Panc1 (cell line): ENCODE data around the gene ACP4. TPM values are rescaled to one million over a fixed set of nuclear protein-coding genes. Genes with fewer than 3 reads are reported as not detected.
"Not testable (repeated sequence)": the region's sequence is repeated elsewhere in the genome, so short reads cannot be mapped to it uniquely, and the experiment has no call there.

Experiments
- ATAC-seq: fragments of 200-7000 bp; cut with Tn5 transposase; 2 replicates; pipeline ENCODE4 v1.9.1; 2020; ENCODE audit warnings: mild to moderate bottlenecking, moderate library complexity
- BruUV-seq: library from RNA; stranded (reverse); fragments of 400-500 nt; replicated peaks from 2 replicates; lab custom pipeline; 2021; lab: Mats Ljungman, UMichigan
- CTCF ChIA-PET: fragments of 300-600 bp; sonication (Branson Sonifier 250); formaldehyde crosslinking; loops from one replicate; lab custom pipeline; 2022; ENCODE audit warnings: antibody characterized with exemption; lab: Charles Lee
- POLR2A ChIA-PET: fragments of 300-600 bp; sonication (Branson Sonifier 250); formaldehyde crosslinking; loops from one replicate; lab custom pipeline; 2022; ENCODE audit warnings: antibody characterized with exemption; lab: Charles Lee
- DNase-seq: peaks from one replicate; pipeline ENCODE4 v3.0.0-alpha.2; 2010; ENCODE audit warnings: low read depth, low spot score
- H3K27ac ChIP-seq: 2 replicates; pipeline ENCODE4 v1.5.1; 2011; ENCODE audit warnings: mild to moderate bottlenecking, low read length, inconsistent platforms
- H3K27me3 ChIP-seq: fragments of 200-500 bp; sonication (Bioruptor generic); 2 replicates; pipeline ENCODE4 v1.6.0; 2014; ENCODE audit warnings: low read length, inconsistent platforms; ENCODE audit not compliant: control insufficient read depth, insufficient read depth
- H3K36me3 ChIP-seq: fragments of 200-500 bp; sonication (Bioruptor generic); 2 replicates; pipeline ENCODE4 v1.5.1; 2014; ENCODE audit warnings: inconsistent platforms, mild to moderate bottlenecking, low read length, moderate library complexity; ENCODE audit not compliant: control insufficient read depth, insufficient read depth
- H3K4me1 ChIP-seq: 2 replicates; pipeline ENCODE4 v1.5.1; 2011; ENCODE audit warnings: inconsistent platforms, mild to moderate bottlenecking, low read length, moderate library complexity; ENCODE audit not compliant: control insufficient read depth, insufficient read depth
- H3K4me3 ChIP-seq, 2 experiments: 2 replicates each; pipeline ENCODE4 v1.5.1; 2011 to 2012; ENCODE audit warnings: low read depth in 2 of 2, low read length in 2 of 2, mild to moderate bottlenecking in 2 of 2, inconsistent platforms in 1 of 2, moderate library complexity in 1 of 2
- H3K9me3 ChIP-seq: fragments of 200-500 bp; sonication (Bioruptor generic); 2 replicates; pipeline ENCODE4 v1.5.1; 2014; ENCODE audit warnings: low read depth, mild to moderate bottlenecking, inconsistent platforms, low read length, moderate library complexity; ENCODE audit not compliant: control insufficient read depth, insufficient read depth
- CTCF ChIP-seq: fragments of 450-650 bp; IDR thresholded peaks from 2 replicates; pipeline ENCODE4 v1.5.1; 2017; ENCODE audit warnings: mild to moderate bottlenecking
- POLR2AphosphoS5 ChIP-seq: IDR thresholded peaks from 2 replicates; pipeline ENCODE4 v1.6.1; 2012; ENCODE audit warnings: mild to moderate bottlenecking, low read depth, low read length, moderate library complexity
- REST ChIP-seq, 2 experiments: IDR thresholded peaks; 2 replicates each; pipeline ENCODE4 v1.6.1; 2011 to 2012; ENCODE audit warnings: low read depth in 2 of 2, control low read depth in 1 of 2, low read length in 1 of 2, mild to moderate bottlenecking in 1 of 2, moderate library complexity in 1 of 2; ENCODE audit not compliant: insufficient read depth in 1 of 2
- SIN3A ChIP-seq: IDR thresholded peaks from 2 replicates; pipeline ENCODE4 v1.6.1; 2012; ENCODE audit warnings: low read depth, mild to moderate bottlenecking, low read length, moderate library complexity, borderline replicate concordance; ENCODE audit not compliant: insufficient read depth
- TCF7L2 ChIP-seq: IDR thresholded peaks from 2 replicates; pipeline ENCODE4 v1.6.1; 2011; ENCODE audit warnings: mild to moderate bottlenecking, low read depth, low read length, inconsistent platforms
- in situ Hi-C: cut with HindIII; loops from 2 replicates; pipeline ENCODE4 v1.10.0; 2016; ENCODE audit warnings: low sequenced_read_pairs, low pct_unique_long_range_greater_than_20kb
- intact Hi-C: fragments of 100-400 bp; cut with micrococcal nuclease; formaldehyde crosslinking; loops from one replicate; pipeline ENCODE4 v1.10.0; 2022; ENCODE audit not compliant: unreplicated experiment
- total RNA-seq: library from RNA; stranded (reverse); gene quantifications from one replicate; pipeline ENCODE4 v1.2.1, GENCODE V29; 2021; ENCODE audit not compliant: unreplicated experiment

ACP4 gene
- total RNA-seq, 1 experiment from 2014 or later, result not detected

- intact Hi-C loops, result no loop called here
- H3K4me3 ChIP-seq, result no peak overlapping the region
- no peak for TF ChIP-seq TCF7L2
- TF ChIP-seq SIN3A, result no peak
- TF ChIP-seq REST (IDR thresholded peaks at IDR 0.05; ENCODE audit: insufficient read depth in 1 of 2, low read depth in 2 of 2, low read length in 1 of 2), result no peak
- no TSS peak for BruUV-seq
- ATAC-seq, result no peak
- H3K4me1 ChIP-seq, result no peaks in the 10 kb centered on the region
- in situ Hi-C loops, result no loop called here
- H3K36me3 ChIP-seq, result no peaks in the 10 kb centered on the region
- ChIA-PET CTCF (no interaction called here), POLR2A (no interaction called here)
- no peaks in the 10 kb centered on the region for H3K27me3 ChIP-seq
- no peak overlapping the region for H3K27ac ChIP-seq
- no peak for DNase-seq
- H3K9me3 ChIP-seq, result no peaks in the 10 kb centered on the region
Observed at GRCh38 chr19:50768277-50768676, 21.9 kb upstream of the ACP4 start.

- CTCF ChIA-PET, H3K4me3 ChIP-seq, intact Hi-C loops: not testable (repeated sequence)
Observed at GRCh38 chr19:50770164-50770563, 20.1 kb upstream of the ACP4 start, which contains the start of gene GPR32. Gene GPR32 (plus strand): TSS chr19:50770464. CDS start chr19:50770601, 137 bp downstream.

GRCh38 chr19:50770888-50771287 lies 19.3 kb upstream of the ACP4 start:
- ATAC-seq (no peak), DNase-seq (no peak)
- in situ Hi-C loops, result no loop called here
- TF ChIP-seq TCF7L2 (no peak), CTCF (no peak), SIN3A (no peak), REST (IDR thresholded peaks at IDR 0.05; ENCODE audit: insufficient read depth in 1 of 2, low read depth in 2 of 2, low read length in 1 of 2) (no peak), POLR2AphosphoS5 (no peak)
- ChIA-PET CTCF (no interaction called here), POLR2A (no interaction called here)
- no peaks in the 10 kb centered on the region for H3K27me3 ChIP-seq
- no peaks in the 10 kb centered on the region for H3K9me3 ChIP-seq
- intact Hi-C loops, result no loop called here
- no peak overlapping the region for H3K27ac ChIP-seq
- no peak overlapping the region for H3K4me3 ChIP-seq
- no peaks in the 10 kb centered on the region for H3K36me3 ChIP-seq
- no TSS peak for BruUV-seq
- no peaks in the 10 kb centered on the region for H3K4me1 ChIP-seq

More at GRCh38 chr19:50770164-50770563, 20.1 kb upstream of the ACP4 start, which contains the start of gene GPR32:
- ATAC-seq, POLR2A ChIA-PET, BruUV-seq, H3K27ac ChIP-seq, H3K9me3 ChIP-seq, H3K27me3 ChIP-seq, in situ Hi-C loops, H3K4me1 ChIP-seq, DNase-seq, H3K36me3 ChIP-seq: not testable (repeated sequence)
